Activated naive CD8-positive, alpha-beta T cell treated with anti-CD3 and anti-CD28 coated beads, Interleukin-2, amount 10 ng/mL, durations not matched to agents 7 days and 5 days (primary cell): Measurements from ENCODE around the gene SPC25. TPM values are rescaled to one million over a fixed set of nuclear protein-coding genes. Genes with fewer than 3 reads are reported as not detected.

ENCODE experiments used
- total RNA-seq, 2 experiments: library from RNA; stranded (reverse); gene quantifications; one replicate each; pipeline ENCODE4 v1.2.3, GENCODE V29; 2021

Gene SPC25
- total RNA-seq, 2 experiments from 2014 or later = 35.6 to 40.0 TPM

Other genes starting within 250 kb of the SPC25 start
- gene NOSTRIN, start 87.8 kb downstream of the SPC25 start, total RNA-seq = not detected
- gene G6PC2, start 10.9 kb upstream of the SPC25 start, total RNA-seq = not detected
- under 1 TPM in 1 of 2 experiments, not detected in 1; 0.28 TPM for gene ABCB11, start 140.9 kb upstream of the SPC25 start, total RNA-seq
- under 1 TPM; 0.34 to 0.36 TPM for gene DHRS9, start 179.1 kb upstream of the SPC25 start, total RNA-seq